Measurements from ENCODE around the gene DCLK3.

DCLK3 gene, protein sequence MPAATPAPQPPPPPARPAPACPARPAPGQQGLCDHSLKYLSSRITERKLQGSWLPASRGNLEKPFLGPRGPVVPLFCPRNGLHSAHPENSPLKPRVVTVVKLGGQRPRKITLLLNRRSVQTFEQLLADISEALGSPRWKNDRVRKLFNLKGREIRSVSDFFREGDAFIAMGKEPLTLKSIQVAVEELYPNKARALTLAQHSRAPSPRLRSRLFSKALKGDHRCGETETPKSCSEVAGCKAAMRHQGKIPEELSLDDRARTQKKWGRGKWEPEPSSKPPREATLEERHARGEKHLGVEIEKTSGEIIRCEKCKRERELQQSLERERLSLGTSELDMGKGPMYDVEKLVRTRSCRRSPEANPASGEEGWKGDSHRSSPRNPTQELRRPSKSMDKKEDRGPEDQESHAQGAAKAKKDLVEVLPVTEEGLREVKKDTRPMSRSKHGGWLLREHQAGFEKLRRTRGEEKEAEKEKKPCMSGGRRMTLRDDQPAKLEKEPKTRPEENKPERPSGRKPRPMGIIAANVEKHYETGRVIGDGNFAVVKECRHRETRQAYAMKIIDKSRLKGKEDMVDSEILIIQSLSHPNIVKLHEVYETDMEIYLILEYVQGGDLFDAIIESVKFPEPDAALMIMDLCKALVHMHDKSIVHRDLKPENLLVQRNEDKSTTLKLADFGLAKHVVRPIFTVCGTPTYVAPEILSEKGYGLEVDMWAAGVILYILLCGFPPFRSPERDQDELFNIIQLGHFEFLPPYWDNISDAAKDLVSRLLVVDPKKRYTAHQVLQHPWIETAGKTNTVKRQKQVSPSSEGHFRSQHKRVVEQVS

DNA sequence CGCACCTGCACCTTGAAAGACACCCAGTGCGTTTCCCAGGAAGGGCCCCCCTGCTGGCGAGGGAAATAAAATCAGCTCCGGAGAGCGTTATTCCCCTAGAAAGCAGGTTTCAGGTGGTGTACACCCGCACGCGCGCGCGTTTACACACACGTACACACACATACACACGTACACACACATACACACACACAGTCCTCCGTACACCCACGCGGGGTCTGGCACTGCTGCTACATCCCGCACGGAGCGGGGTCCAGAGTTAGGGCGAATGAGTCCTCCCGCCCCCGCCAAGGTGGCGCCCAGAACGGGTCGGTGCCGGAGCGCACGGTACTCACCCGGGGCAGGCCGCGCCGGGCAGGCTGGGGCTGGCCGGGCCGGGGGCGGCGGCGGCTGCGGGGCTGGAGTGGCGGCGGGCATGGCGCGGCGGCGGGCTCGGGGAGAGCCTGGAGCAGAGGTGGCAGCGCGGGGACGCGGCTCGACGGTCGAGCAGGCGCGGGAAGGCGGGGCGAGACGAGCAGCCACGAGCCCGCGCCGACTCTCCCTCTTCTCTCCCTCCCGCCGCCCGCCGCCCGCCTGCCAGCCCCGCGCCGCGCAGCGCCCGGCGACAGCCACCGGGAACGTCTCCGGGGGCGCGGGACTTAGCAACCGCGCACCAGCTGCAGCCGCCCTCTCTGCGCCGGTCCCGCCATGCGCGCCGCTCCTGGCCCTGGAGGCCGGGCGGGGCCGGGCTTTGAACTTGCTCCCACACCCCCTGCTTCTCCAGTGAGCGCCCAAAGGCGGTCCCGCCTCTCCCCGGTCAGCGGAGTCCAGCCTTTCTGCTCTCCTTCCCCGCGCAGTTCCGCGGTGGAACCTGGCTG is at the start of gene DCLK3:
Gene DCLK3 (minus strand): TSS at position 704 of the 854 bp plus-strand sequence. CDS start 290 bp downstream, at position 414.
- peak; percentile 69 for DNase-seq (ENCODE audit: low spot score)

DNA sequence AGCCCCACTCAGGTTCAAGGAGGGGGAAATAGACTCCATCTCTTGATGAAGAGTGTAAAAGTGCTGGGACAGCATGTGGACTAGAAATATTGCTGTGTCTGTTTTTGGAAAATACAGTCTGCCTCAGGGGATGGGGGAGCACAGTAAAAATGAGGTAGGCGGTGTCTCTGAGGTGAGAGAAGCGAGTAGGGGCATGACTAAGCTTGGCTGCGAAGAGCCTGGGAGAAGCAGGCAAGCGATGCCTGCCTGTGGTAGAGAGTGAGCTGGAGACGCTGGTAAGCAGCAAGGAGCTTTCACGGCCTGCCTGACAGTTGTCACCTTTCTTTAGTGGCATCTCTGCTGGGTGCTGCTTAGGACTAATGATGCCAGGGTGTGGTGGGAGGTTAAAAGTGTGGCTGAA is 49.0 kb upstream of the DCLK3 start:
- no peak for DNase-seq (ENCODE audit: low spot score)

DNA sequence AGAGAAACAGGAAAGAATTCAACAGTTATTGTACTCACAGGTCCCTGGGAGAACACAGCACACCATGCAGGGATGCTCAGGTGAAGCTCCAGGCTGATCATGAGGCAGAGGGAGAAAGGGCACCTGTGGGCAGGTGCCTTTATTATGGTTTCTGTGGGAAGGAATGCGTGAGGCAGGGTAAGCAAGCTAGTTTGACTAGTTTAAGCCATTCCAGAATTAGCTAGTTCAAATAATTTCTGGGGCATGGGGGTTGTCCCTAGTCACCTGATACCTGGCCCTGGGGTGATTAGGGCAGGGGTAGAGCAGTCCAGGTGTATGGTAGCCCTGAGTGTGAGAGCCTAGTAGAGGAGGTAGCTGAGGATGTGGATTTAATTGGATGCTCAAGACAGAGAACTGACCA is 47.9 kb upstream of the DCLK3 start:
- no peak for DNase-seq (ENCODE audit: low spot score)

DNA sequence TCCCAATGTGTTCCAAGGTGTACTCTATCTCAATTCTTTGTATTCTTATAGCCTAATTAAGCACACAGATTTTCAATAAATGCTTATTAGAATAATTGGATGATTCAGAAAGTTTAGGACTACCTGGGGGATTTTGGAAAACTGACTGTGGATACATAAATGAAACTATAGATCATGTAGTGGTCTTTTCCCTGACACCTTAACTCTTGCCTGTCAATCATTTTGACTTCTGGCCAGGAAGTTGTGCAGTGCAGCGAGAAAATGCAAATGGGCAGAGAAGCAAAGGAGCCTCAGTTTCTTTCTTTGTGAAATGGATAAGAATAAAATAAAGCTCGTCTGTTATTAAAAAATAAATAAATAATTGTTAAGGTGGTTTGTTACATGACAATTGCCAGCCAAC is 47.4 kb upstream of the DCLK3 start:
- DNase-seq (ENCODE audit: low spot score), result no peak

DNA sequence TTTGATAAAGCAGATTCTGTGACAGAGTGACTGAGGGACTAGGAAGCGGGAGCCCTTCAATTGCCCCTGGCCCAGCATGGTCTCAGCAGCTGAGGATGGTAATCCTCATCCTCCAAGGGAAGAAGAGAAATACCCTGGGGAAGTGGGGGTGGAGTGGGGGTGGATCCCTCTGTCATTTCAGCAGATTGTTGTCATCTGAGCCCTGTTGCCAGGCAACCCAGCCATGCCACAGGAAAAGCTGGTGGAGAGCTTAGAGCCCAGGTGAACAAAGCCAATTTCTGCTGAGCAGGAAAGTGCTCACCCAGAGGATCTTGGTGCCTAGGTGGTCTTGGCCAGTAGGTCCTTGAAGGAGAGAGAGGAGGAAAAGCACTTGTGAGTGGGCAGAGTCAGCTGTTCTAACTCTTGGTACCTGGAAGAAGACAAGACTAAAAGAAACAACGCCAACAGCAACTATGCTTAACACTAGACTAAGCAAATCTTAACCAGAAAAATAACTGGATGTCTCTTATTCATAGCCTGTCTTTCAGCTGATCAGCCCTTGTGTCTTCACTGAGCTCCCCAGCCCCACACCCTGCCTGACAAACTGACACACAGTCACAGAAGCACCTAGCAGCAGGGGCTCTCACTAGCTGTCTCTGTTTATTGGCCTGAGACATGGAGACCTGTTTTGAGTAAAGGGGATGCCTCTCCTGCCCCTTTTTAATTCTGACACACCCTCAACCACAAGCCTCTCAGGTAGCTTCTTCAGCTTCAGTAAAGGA is 40.1 kb upstream of the DCLK3 start:
- peak; percentile 68 for DNase-seq (ENCODE audit: low spot score)

DNA sequence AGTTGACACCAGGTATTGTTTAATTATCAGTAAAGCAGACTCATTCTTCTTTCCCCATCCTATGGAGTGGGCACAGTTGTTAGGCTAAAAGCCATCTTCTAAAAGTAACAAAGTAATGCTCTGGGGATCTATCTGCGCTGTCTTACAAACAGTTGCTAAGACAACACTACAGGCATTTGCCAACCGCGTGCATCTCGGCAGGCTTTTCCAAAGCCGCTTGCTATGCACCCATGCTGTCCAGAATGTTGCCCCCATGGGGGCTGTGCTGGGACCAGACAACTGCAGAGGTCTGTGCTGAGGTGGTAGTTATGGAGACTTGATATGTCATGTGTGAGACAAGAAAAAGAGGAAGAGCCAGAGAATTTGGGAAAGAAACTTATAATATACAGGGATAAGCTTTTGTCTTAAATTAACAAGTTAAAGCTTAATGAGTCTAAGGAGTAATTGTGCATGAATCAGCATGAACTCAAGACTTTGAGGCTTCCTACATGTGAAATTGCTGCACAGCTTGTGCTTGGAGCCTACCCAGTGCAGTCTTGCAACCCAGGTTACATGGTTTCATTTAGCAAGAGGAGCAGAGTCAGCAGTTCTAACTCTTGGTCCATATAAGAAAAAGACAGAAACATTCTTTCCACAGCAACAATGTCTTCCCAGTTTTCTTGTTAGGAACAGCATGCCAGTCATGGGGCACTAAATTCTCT is 38.9 kb upstream of the DCLK3 start:
- DNase-seq (ENCODE audit: low spot score), result no peak

DNA sequence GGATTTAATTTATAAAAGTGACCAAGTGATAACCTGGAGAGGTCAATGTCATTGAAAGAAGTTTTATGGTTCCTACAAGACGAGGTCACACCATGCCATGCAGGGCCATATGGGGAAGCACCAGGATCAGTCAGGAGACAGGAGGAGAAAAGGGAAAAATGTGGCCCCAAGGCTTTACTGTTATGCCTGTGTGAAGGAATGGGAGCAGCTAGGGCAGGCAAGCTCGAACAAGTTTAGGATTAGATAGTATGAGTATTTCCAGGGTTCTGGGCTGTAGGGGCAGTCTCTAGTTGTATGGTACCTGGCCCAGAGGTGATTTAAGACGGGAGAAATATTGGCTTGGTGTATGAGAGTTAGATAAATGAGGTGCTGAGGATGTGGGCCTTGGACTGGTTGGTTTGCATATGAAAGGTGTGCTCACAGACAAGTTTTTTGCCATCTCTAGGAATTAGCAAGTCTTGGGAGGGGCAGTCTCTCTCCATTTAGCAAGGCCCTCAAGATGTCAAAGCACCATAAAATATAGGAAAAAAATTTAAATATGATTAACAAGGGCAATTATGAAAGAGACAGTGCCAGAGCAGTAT is 36.3 kb upstream of the DCLK3 start:
- no peak for DNase-seq (ENCODE audit: low spot score)

DNA sequence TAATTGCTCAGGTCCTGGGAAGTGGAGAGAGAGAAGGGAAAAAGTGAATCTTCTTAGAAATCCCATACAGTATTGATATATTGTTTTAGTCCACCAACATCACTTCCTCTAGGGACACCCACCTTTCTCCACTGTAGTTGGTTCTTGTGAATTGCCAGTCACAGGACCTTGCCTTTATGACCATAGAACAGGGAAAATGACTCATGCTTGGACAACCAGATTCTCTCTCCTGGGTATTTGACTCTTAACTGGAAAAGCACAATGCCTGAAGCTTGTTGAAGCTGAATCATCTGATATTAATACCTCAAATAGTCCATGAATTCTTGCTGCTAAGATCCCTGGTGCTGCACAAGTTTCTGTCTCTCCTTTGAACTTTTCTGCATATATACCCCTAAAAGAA is 32.5 kb upstream of the DCLK3 start:
- no peak for DNase-seq (ENCODE audit: low spot score)

DNA sequence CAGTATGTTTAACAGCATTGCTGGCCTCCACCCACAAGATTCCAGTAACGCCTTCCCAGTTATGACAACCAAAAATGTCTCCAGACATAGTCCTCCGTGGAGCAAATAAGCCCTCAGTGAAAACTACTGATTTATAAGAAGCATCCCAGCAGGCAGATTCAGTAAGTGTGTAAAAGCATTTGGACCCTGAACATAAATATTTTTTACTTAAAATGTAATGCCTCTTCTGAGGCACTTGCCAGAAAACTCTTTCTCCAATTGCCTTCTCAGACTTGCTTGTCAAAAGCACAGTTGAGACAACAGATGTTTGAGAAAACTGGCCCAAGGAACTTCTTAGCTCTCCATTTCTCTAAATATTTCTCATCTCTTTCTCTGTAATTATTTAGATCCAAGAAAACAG is 31.8 kb upstream of the DCLK3 start:
- no peak for DNase-seq (ENCODE audit: low spot score)

DNA sequence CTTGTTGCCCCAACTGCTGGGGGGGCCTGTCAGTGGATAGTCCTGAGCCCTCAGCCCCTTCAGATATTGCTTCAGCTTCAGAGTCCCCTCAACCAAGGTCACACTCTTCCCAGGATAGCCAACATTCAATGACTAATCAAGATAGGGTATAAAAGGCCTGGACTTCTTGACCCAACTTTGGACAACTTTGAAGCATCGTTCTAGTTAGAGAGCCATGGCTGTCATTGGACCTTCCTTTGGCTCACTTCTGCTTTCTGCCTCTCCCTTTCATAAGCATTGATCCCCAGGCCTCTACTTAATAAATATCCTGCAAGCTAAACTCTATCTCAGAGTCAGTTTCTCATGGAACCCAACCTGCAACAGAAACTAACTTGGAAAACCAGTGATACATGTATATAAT is 31.3 kb upstream of the DCLK3 start:
- no peak for DNase-seq (ENCODE audit: low spot score)

DNA sequence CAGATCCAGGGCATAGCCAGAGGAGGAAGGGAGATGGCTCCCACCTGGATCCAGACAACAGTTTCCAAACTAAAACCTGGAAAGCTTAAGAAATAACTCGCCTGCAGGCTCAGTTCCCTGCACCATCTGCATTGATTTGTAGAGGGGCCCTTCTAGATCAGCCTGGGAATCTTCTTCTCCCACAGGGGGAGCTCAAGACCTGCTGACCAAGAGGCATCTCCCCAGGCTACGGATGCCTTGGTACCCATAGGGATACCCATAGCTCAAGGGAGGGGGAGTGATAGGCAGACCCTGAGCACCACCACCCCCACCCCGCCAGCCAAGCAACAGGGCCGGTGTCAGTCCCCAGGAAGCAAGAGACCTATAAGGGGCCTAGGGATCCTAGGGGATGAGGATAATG is 28.0 kb upstream of the DCLK3 start:
- peak; percentile 65 for DNase-seq (ENCODE audit: low spot score)

DNA sequence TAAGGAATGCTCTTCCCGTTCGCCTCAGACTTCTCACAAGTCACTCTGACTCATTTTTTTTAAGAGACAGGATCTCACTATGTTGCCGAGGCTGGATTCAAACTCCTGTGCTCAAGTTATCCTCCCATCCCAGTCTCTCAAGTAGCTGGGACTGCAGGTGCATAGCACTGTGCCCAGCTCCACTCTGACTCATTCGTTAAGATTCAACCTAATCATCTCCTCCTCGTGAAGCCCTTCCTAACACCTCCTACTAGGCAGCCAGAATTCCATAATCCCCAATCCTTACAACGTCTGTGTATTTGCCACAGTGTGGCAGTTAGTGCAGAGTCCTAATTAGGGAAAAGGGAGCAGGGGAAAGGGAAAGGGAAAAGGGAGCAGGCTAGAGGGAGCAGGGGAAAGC is 26.4 kb upstream of the DCLK3 start:
- no peak for DNase-seq (ENCODE audit: low spot score)

DNA sequence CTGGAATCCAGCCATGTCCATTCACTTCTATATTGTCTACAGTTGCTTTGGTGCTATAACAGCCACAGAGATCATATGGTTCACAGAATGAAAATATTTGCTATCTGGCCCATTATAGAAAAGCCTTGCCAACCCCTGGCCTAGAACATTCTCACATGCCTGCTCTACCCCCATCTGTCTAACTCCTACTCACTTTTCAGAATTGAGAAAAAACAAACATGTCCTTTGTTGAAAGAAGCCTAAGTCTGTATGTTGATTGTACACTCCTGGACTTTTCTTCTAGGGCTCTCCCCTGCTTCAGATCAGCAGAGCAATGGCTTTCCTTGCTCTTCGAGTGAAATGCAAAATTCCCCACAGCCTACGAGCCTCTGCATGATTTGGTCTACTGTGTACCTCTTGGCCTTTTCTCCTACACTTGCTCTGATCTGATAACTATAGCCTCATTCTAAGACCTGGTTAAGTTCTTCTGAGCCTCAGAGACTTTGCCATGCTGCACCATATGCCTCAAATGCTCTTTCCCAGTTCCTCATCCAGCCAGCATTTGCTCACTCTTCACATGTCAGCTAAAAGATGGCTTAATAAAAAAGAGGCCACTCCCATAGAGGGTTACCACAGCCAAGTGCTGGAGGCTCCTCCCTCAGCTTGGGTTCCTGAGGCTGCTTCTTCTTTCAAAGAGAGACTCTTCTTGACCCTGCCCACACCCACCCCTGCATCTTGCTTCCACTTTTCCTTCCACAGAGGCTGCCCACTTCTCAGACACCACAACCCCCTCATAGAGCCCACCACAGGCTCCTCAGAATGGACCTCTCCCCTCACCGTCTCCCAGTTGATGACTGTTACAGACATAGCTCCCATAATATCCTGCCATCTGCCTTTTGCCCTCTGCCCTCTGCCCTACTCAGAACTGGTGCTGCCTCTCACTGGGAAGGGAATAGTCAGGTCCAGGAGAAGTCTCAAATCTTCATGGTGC is 22.9 kb upstream of the DCLK3 start:
- DNase-seq (ENCODE audit: low spot score), result no peak

DNA sequence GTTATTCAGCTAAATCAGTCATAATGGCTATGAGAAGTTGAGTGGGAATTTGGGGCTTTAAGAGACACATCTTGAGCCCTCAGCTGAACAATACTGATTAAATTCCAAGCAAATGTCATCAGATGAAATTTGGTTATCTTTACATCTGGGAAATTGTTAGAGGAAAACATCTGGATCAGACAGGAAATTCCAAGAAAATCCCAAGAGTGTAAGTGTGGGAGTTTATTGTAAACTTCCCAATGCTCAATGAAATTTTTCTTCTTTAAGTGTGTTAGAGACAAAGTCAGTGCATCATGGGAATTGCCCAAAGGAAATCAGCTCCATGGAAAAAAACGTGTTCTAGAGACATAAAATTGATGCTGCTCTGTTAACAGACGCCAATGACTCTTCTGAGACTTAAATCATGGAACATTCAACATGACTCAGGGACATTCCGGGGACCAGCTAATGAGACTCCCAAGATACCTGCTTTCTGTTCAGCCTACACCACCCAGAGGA is 19.8 kb upstream of the DCLK3 start:
- no peak for DNase-seq (ENCODE audit: low spot score)

DNA sequence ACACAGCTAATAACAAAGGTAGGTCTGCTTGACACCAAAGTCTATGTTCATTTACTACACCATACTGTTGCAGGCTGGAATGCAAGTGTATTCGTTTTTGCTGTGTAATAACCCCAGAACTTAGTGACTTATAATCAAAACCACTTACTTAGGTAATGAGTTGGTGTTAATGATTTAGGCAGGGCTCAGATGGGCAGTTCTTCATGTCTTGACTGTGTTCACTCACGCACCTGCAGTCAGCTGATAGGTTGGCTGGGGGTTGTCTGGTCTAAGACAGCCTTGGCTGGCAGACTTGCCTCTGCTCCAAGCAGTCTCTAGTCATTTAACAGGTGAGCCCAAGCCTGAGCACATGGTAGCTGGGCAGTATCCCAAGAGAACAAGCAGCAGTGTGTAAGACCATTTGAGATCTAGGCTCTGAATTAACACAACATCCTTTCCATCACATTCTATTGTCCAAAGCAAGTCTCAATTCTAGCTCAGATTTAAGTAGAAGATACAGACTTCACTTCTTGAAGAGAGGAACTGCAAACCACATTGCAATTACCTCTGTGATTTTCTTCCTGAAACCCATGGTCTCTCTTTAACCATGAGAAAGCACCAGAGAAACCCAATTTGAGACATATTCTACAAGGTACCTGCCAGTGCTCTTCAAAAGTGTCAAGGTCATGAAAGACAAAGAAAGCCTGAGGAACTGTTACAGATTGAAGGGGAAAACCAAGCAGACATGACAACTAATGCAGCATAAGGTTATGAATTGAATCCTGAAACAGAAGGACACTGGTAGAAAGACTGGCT is 13.3 kb upstream of the DCLK3 start:
- no peak for DNase-seq (ENCODE audit: low spot score)

DNA sequence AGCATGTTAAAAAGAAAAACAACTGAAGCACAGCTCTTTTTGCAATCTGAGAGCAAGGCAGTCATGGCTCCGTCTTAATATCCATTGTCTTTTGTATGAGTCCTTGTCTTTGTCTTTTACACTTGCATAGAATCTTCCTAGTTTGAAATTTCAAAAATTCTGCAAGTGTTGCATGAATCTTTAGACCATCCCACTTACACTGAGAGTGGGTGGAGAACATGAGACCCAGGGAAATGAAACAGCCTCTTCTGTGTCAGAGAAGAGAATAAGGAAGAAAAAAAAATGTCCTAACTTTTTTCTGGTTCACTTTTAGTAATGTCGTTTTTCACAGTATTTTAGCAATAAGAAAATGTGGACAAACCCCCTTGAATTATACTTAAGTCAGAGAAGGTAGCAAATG is 12.1 kb upstream of the DCLK3 start:
- no peak for DNase-seq (ENCODE audit: low spot score)

DNA sequence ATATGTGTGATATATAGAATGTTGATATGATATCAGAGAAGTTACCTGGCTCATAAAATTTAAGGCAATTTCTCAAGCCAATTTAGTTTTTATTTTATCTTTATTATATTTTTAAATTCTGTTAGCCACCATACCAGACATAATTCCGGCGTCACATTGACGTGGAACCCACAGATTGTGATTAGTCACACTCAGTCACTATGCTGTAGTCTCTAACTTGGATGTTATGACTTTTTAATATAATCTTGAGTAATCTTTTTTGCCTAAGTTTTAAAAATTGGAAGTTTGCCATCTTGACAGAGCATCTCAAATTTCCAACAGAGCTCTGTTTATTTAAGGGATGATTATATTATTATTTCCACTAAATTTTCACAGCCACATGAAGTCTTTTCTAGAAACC is 9.7 kb upstream of the DCLK3 start:
- no peak for DNase-seq (ENCODE audit: low spot score)

DNA sequence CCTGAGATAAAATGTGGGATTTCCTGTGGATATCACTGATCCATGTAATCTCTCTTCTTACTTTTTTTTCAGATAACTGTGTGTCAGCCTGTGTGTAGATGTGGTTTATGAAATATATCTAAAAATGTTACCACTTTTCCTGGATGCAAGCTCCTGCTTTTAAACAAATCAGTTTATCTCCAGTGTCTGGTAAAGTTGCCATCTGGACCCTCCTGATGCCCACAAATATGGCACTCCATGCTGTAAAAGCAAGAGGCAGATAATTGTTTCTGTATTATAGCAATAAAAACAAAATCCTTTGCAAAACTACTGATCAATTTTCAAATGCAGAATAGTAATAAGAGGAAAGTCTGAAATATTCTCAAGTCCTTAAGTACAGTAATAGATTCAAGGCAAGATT is 7.6 kb upstream of the DCLK3 start:
- no peak for DNase-seq (ENCODE audit: low spot score)

Data from ecto neural progenitor cell (in vitro differentiated cells).